ENCODE measurements around the gene U2AF1.
"Not testable (repeated sequence)": the region's sequence is repeated elsewhere in the genome, so short reads cannot be mapped to it uniquely, and the experiment has no call there.

The U2AF1 gene

GRCh38 chr21:43090947-43091346 is 16.4 kb downstream of the U2AF1 start:
- not testable (repeated sequence) for DNase-seq (ENCODE audit: low read depth); H3K4me3 ChIP-seq (ENCODE audit: control insufficient read depth, low read depth, low read length)

DNA sequence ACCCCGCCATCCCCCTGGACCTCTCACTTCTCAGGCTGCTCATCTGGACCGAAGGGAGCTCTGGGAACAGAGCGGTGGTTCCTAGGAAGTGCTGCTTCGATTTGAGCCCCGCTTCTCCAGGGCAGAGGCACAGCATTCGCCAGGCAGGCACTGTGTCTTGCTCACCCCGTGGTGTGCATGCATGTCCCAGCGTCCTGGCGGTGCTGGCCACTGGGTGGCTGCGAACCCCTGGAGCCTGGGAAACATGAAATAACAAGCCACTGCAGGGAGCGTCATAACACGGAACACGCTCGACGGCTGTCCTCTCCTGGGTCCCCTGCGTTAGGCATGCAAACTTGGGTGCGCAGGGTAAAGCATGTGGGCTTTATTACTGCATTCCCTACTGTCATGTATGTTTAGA is 17.9 kb downstream of the U2AF1 start:
- DNase-seq (ENCODE audit: low read depth); H3K4me3 ChIP-seq (ENCODE audit: control insufficient read depth, low read depth, low read length): not testable (repeated sequence)

DNA sequence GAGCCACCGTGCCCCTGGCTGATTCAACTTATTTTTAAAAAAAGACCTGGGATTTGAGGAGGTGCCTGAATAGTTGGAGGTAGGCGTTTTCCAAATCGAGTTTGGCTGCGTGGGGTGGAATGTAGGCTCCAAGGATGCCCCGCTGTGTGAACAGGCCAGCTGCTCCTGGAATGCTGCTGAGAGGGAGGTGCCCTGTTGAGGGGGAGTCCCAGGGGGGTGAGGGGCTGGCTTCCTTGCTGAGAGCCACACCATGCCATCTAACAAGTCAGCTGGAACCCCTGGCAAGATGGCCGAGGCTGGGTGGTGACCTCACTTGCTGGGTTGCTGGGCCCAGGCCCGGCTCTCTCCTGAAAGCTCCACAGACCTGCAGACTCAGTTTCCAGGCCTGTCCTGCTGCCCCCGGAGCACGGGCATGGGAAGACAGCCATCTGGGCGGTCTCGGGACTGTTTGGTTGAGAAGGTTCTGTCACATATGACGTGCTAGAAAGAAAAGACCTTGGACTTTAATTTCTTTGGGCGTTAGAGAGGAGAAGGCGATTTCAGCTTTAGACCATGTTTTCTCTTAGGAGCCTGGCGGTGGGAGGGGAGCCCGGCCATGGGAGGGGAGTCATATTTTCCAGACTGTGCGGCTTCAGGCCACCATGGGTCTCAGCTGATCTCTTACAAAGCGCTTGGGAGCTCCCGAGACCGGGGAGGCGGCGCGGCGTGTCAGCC is 24.6 kb downstream of the U2AF1 start:
- not testable (repeated sequence) for H3K4me3 ChIP-seq (ENCODE audit: control insufficient read depth, low read depth, low read length); DNase-seq (ENCODE audit: low read depth)

GRCh38 chr21:43076643-43077042 is 30.7 kb downstream of the U2AF1 start:
- not testable (repeated sequence) for DNase-seq (ENCODE audit: low read depth); H3K4me3 ChIP-seq (ENCODE audit: control insufficient read depth, low read depth, low read length)

GRCh38 chr21:43076023-43076637 is 31.2 kb downstream of the U2AF1 start:
- H3K4me3 ChIP-seq (ENCODE audit: control insufficient read depth, low read depth, low read length); DNase-seq (ENCODE audit: low read depth): not testable (repeated sequence)

GRCh38 chr21:43075170-43076022 is 32.0 kb downstream of the U2AF1 start, which contains the start of gene CBS:
TSS of gene CBS (minus strand) at chr21:43075835. CDS start at chr21:43072193, 3,642 bp downstream.
- H3K4me3 ChIP-seq (ENCODE audit: control insufficient read depth, low read depth, low read length); DNase-seq (ENCODE audit: low read depth): not testable (repeated sequence)

GRCh38 chr21:43074401-43075169 is 32.8 kb downstream of the U2AF1 start:
- H3K4me3 ChIP-seq (ENCODE audit: control insufficient read depth, low read depth, low read length); DNase-seq (ENCODE audit: low read depth): not testable (repeated sequence)

- not testable (repeated sequence) for H3K4me3 ChIP-seq (ENCODE audit: control insufficient read depth, low read depth, low read length); DNase-seq (ENCODE audit: low read depth)
These were observed 34.6 kb downstream of the U2AF1 start for GRCh38 chr21:43072742-43073141.

DNA sequence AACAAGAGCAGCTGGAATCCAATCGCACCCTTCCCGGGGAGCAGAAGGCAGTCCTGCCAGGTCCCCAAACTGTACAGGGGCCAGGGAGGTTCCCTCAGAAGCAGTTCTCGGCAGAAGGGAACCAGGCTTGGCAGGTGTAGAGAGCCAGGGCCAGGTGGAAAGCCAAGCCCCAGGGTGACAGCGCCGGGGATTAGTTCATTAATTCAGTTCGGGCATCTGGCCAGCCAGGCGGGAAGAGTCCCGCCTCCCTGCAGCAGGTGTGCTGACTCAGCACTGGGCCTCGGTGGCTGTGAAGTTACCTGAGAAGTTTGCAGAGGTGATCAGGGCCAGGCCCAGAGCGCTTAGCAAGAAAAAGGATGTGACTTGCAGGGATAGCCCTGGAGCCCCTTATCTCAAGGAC is 37.7 kb downstream of the U2AF1 start:
- not testable (repeated sequence) for H3K4me3 ChIP-seq (ENCODE audit: control insufficient read depth, low read depth, low read length); DNase-seq (ENCODE audit: low read depth)

GRCh38 chr21:43068065-43068464 is 39.3 kb downstream of the U2AF1 start:
- not testable (repeated sequence) for H3K4me3 ChIP-seq (ENCODE audit: control insufficient read depth, low read depth, low read length); DNase-seq (ENCODE audit: low read depth)

GRCh38 chr21:43066690-43067089 is 40.7 kb downstream of the U2AF1 start:
- H3K4me3 ChIP-seq (ENCODE audit: control insufficient read depth, low read depth, low read length); DNase-seq (ENCODE audit: low read depth): not testable (repeated sequence)

- H3K4me3 ChIP-seq (ENCODE audit: control insufficient read depth, low read depth, low read length); DNase-seq (ENCODE audit: low read depth): not testable (repeated sequence)
These were observed 41.4 kb downstream of the U2AF1 start for GRCh38 chr21:43065991-43066390.

DNA sequence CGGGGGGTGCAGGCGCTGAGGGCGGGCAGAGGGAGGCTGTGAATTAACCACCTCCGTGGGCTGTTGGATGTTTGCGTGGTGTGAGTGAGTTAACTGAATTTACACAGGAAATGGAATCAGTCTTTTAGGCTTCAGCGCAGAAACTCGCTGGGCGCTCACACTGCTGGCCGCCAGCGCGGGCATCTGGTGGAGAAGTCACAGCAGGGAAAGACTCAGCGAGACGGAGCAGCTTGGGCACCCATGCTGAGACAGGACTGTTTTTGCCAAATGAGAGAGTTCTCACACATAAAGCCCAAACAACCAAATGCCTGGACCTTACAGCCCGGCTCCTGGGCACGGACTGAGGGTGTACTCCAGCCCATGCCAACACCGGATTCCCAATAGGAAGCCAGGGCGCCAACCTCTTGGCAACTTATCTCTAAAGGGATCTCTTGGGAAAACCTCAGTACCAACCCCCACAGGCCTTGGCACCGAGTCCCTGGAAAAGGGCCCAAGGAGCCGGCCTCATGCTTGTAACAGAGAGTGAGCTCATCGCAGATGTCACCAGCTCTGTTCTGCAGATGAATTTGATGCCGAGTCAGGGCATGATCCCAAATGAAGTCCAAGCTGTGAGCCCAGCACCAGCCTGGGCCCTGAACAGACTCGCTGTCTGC is 43.0 kb downstream of the U2AF1 start:
- not testable (repeated sequence) for H3K4me3 ChIP-seq (ENCODE audit: control insufficient read depth, low read depth, low read length); DNase-seq (ENCODE audit: low read depth)

- DNase-seq (ENCODE audit: low read depth); H3K4me3 ChIP-seq (ENCODE audit: control insufficient read depth, low read depth, low read length): not testable (repeated sequence)
These were observed 44.3 kb downstream of the U2AF1 start for GRCh38 chr21:43062955-43063664.

DNA sequence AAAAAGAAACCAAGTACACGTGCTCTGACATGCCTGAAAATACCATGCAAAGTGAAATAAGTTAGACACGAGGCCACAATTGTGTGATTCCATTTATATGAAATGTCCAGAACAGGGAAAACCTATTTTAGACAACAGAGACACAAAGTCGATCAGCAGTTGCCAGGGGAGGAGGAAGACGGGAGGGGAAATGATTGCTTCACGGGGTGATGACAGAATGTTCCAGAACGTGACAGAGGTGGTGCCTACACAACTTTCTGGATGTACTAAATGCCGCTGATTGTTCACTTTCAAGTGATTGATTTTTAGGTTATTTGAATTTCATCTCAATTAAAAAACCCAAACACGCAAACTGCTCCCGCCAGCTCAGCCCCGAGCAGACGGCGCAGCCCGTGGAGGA is 54.3 kb downstream of the U2AF1 start:
- not testable (repeated sequence) for H3K4me3 ChIP-seq (ENCODE audit: control insufficient read depth, low read depth, low read length); DNase-seq (ENCODE audit: low read depth)

- H3K4me3 ChIP-seq (ENCODE audit: control insufficient read depth, low read depth, low read length); DNase-seq (ENCODE audit: low read depth): not testable (repeated sequence)
These were observed 61.2 kb downstream of the U2AF1 start for GRCh38 chr21:43045876-43046821.
